ENCODE measurements around the gene SNRPN. TPM values are rescaled to one million over a fixed set of nuclear protein-coding genes. Genes with fewer than 3 reads are reported as not detected.
"Not testable (repeated sequence)": the region's sequence is repeated elsewhere in the genome, so short reads cannot be mapped to it uniquely, and the experiment has no call there.

Gene SNRPN
- total RNA-seq, 1 experiment from 2014 or later: 1,084 TPM

GRCh38 chr15:24948495-24948894 lies 6.3 kb upstream of the SNRPN start:
- Histone ChIP-seq H3K4me3 (ENCODE audit: insufficient read depth, low read depth, low read length) (no peak overlapping the region), H3K36me3 (replicated peaks; ENCODE audit: control insufficient read depth, insufficient read depth, low read length) (no peaks in the 10 kb centered on the region), H3K27me3 (ENCODE audit: control insufficient read depth, insufficient read depth, low read length) (no peaks in the 10 kb centered on the region)
- no peak for DNase-seq

GRCh38 chr15:24955531-24955921 lies 739 bp downstream of the SNRPN start:
- Histone ChIP-seq H3K36me3 (replicated peaks; ENCODE audit: control insufficient read depth, insufficient read depth, low read length) (no peaks in the 10 kb centered on the region; the same call in 1 of the 2 replicates), H3K4me3 (ENCODE audit: insufficient read depth, low read depth, low read length) (peak overlapping the region; percentile 86), H3K27me3 (ENCODE audit: control insufficient read depth, insufficient read depth, low read length) (no peaks in the 10 kb centered on the region)
- peak; percentile 16 for DNase-seq

- DNase-seq: peak; percentile 75
- no peaks in the 10 kb centered on the region; the same call in 1 of the 2 replicates for H3K36me3 ChIP-seq (replicated peaks; ENCODE audit: control insufficient read depth, insufficient read depth, low read length)
- no peaks in the 10 kb centered on the region for H3K27me3 ChIP-seq (ENCODE audit: control insufficient read depth, insufficient read depth, low read length)
- H3K4me3 ChIP-seq (ENCODE audit: insufficient read depth, low read depth, low read length): peak overlapping the region; percentile 86
Observed at GRCh38 chr15:24956111-24956838, 1.5 kb downstream of the SNRPN start.

GRCh38 chr15:24957691-24958090 lies 2.9 kb downstream of the SNRPN start:
- H3K4me3 ChIP-seq (ENCODE audit: insufficient read depth, low read depth, low read length): peak overlapping the region; percentile 86
- H3K27me3 ChIP-seq (ENCODE audit: control insufficient read depth, insufficient read depth, low read length): no peaks in the 10 kb centered on the region
- H3K36me3 ChIP-seq (replicated peaks; ENCODE audit: control insufficient read depth, insufficient read depth, low read length): peaks cover 3% of the 10 kb centered on the region; the same call in 1 of the 2 replicates
- DNase-seq: no peak

- Histone ChIP-seq H3K36me3 (replicated peaks; ENCODE audit: control insufficient read depth, insufficient read depth, low read length) (peaks cover 14% of the 10 kb centered on the region), H3K4me3 (ENCODE audit: insufficient read depth, low read depth, low read length) (no peak overlapping the region), H3K27me3 (ENCODE audit: control insufficient read depth, insufficient read depth, low read length) (no peaks in the 10 kb centered on the region)
- no peak for DNase-seq
Observed at GRCh38 chr15:24961967-24962366, 7.2 kb downstream of the SNRPN start.

GRCh38 chr15:24962880-24963279 lies 8.1 kb downstream of the SNRPN start:
- no peaks in the 10 kb centered on the region for H3K27me3 ChIP-seq (ENCODE audit: control insufficient read depth, insufficient read depth, low read length)
- peaks cover 16% of the 10 kb centered on the region for H3K36me3 ChIP-seq (replicated peaks; ENCODE audit: control insufficient read depth, insufficient read depth, low read length)
- no peak for DNase-seq
- H3K4me3 ChIP-seq (ENCODE audit: insufficient read depth, low read depth, low read length): no peak overlapping the region

- Histone ChIP-seq H3K4me3 (ENCODE audit: insufficient read depth, low read depth, low read length) (no peak overlapping the region), H3K36me3 (replicated peaks; ENCODE audit: control insufficient read depth, insufficient read depth, low read length) (peaks cover 23% of the 10 kb centered on the region), H3K27me3 (ENCODE audit: control insufficient read depth, insufficient read depth, low read length) (no peaks in the 10 kb centered on the region)
- no peak for DNase-seq
Observed at GRCh38 chr15:24966364-24967103, 11.7 kb downstream of the SNRPN start.

GRCh38 chr15:24971052-24971451 lies 16.3 kb downstream of the SNRPN start:
- H3K27me3 ChIP-seq (ENCODE audit: control insufficient read depth, insufficient read depth, low read length): no peaks in the 10 kb centered on the region
- no peak overlapping the region for H3K4me3 ChIP-seq (ENCODE audit: insufficient read depth, low read depth, low read length)
- DNase-seq: no peak
- H3K36me3 ChIP-seq (replicated peaks; ENCODE audit: control insufficient read depth, insufficient read depth, low read length): peaks cover 30% of the 10 kb centered on the region

GRCh38 chr15:24971772-24972171 lies 17.0 kb downstream of the SNRPN start:
- Histone ChIP-seq H3K27me3 (ENCODE audit: control insufficient read depth, insufficient read depth, low read length) (no peaks in the 10 kb centered on the region), H3K4me3 (ENCODE audit: insufficient read depth, low read depth, low read length) (no peak overlapping the region), H3K36me3 (replicated peaks; ENCODE audit: control insufficient read depth, insufficient read depth, low read length) (peaks cover 30% of the 10 kb centered on the region)
- no peak for DNase-seq

GRCh38 chr15:24972707-24973106 lies 17.9 kb downstream of the SNRPN start:
- DNase-seq; H3K27me3 ChIP-seq (ENCODE audit: control insufficient read depth, insufficient read depth, low read length); H3K4me3 ChIP-seq (ENCODE audit: insufficient read depth, low read depth, low read length): not testable (repeated sequence)
- peaks cover 30% of the 10 kb centered on the region for H3K36me3 ChIP-seq (replicated peaks; ENCODE audit: control insufficient read depth, insufficient read depth, low read length)

GRCh38 chr15:24976932-24977331 lies 22.1 kb downstream of the SNRPN start:
- DNase-seq: no peak
- no peaks in the 10 kb centered on the region for H3K27me3 ChIP-seq (ENCODE audit: control insufficient read depth, insufficient read depth, low read length)
- H3K4me3 ChIP-seq (ENCODE audit: insufficient read depth, low read depth, low read length): no peak overlapping the region
- peaks cover 36% of the 10 kb centered on the region for H3K36me3 ChIP-seq (replicated peaks; ENCODE audit: control insufficient read depth, insufficient read depth, low read length)

GRCh38 chr15:24977686-24978085 lies 22.9 kb downstream of the SNRPN start:
- no peak for DNase-seq
- Histone ChIP-seq H3K4me3 (ENCODE audit: insufficient read depth, low read depth, low read length) (no peak overlapping the region), H3K27me3 (ENCODE audit: control insufficient read depth, insufficient read depth, low read length) (no peaks in the 10 kb centered on the region), H3K36me3 (replicated peaks; ENCODE audit: control insufficient read depth, insufficient read depth, low read length) (peaks cover 39% of the 10 kb centered on the region)

GRCh38 chr15:24985224-24985623 lies 30.4 kb downstream of the SNRPN start:
- no peaks in the 10 kb centered on the region for H3K27me3 ChIP-seq (ENCODE audit: control insufficient read depth, insufficient read depth, low read length)
- no peak overlapping the region for H3K4me3 ChIP-seq (ENCODE audit: insufficient read depth, low read depth, low read length)
- peaks cover 10% of the 10 kb centered on the region for H3K36me3 ChIP-seq (replicated peaks; ENCODE audit: control insufficient read depth, insufficient read depth, low read length)
- DNase-seq: no peak

GRCh38 chr15:24986653-24987052 lies 31.9 kb downstream of the SNRPN start:
- no peak for DNase-seq
- Histone ChIP-seq H3K36me3 (replicated peaks; ENCODE audit: control insufficient read depth, insufficient read depth, low read length) (peaks cover 8% of the 10 kb centered on the region), H3K27me3 (ENCODE audit: control insufficient read depth, insufficient read depth, low read length) (no peaks in the 10 kb centered on the region), H3K4me3 (ENCODE audit: insufficient read depth, low read depth, low read length) (no peak overlapping the region)

GRCh38 chr15:25019434-25019833 lies 64.6 kb downstream of the SNRPN start:
- Histone ChIP-seq H3K27me3 (ENCODE audit: control insufficient read depth, insufficient read depth, low read length) (no peaks in the 10 kb centered on the region), H3K4me3 (ENCODE audit: insufficient read depth, low read depth, low read length) (no peak overlapping the region), H3K36me3 (replicated peaks; ENCODE audit: control insufficient read depth, insufficient read depth, low read length) (peaks cover 13% of the 10 kb centered on the region)
- DNase-seq: no peak

Data from H7 (cell line).